ENCODE measurements around the gene ZNF276.

GRCh38 chr16:89722392-89723278 is 1.3 kb downstream of the ZNF276 start:
- TF ChIP-seq EZH2 (IDR thresholded peaks at IDR 0.05) (no peak), POLR2AphosphoS5 (IDR thresholded peaks at IDR 0.05; ENCODE audit: borderline replicate concordance, low read depth, low read length) (no peak), FOXP2 (optimal IDR thresholded peaks at IDR 0.05; ENCODE audit: control extremely low read depth, extremely low read length, insufficient read depth) (no peak)
